NOMO-1 treated with dmso at 0.1 percent for 144 hours (cell line): ENCODE data around the gene CCL28.
"Not testable (repeated sequence)": the region's sequence is repeated elsewhere in the genome, so short reads cannot be mapped to it uniquely, and the experiment has no call there.

Source experiments
- DNase-seq: peaks from one replicate; lab custom pipeline; 2025; ENCODE audit not compliant: unreplicated experiment; lab: John Stamatoyannopoulos, UW

CCL28 gene

GRCh38 chr5:43411495-43411894 is 696 bp downstream of the CCL28 start:
- DNase-seq = no peak

- no peak for DNase-seq
Measured at GRCh38 chr5:43410414-43410813, 1.8 kb downstream of the CCL28 start.

GRCh38 chr5:43409809-43410271 is 2.4 kb downstream of the CCL28 start:
- DNase-seq = no peak

DNA sequence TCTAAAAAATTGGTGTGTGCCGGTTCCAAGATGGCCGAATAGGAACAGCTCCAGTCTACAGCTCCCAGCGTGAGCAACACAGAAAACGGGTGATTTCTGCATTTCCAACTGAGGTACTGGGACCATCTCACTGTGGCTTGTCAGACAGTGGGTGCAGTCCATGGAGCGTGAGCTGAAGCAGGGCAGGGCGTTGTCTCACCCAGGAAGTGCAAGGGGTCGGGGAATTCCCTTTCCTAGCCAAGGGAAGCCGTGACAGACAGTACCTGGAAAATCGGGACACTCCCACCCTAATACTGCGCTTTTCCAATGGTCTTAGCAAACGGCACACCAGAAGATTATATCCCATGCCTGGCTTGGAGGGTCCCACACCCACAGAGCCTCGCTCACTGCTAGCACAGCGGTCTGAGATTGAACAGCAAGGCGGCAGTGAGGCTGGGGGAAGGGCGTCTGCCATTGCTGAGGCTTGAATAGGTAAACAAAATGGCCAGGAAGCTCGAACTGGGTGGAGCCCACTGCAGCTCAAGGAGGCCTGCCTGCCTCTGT is 9.6 kb downstream of the CCL28 start:
- not testable (repeated sequence) for DNase-seq

GRCh38 chr5:43401827-43402226 is 10.4 kb downstream of the CCL28 start:
- no peak for DNase-seq

GRCh38 chr5:43400082-43400481 is 12.1 kb downstream of the CCL28 start:
- no peak for DNase-seq

DNA sequence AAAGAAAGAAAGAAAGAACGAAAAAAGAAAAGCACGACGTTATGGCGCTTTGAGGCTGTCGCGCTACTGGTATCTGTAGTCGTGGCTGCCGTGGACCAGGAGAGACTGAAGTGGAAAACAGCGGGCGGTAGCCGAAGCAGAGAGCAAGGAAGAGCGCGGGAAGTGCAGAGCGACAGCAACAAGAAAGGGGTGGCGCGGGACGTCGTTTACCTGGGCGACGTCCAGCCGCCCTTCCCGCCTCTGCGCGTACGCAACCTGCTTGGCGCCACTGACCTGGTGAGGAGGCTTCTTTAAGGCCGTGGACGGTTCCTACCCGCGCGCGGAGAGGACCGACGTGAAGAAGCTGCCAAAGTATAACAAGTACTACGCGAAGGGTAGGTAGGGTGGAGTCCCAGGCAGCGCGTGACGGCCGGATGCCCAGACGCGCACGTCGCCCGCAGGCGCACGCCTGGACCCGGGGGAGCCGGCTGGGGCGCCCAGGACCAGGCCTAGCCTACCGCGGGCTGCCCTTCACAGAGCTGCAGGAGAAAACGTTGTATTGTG is 15.4 kb downstream of the CCL28 start:
- DNase-seq = peak; percentile 80

DNA sequence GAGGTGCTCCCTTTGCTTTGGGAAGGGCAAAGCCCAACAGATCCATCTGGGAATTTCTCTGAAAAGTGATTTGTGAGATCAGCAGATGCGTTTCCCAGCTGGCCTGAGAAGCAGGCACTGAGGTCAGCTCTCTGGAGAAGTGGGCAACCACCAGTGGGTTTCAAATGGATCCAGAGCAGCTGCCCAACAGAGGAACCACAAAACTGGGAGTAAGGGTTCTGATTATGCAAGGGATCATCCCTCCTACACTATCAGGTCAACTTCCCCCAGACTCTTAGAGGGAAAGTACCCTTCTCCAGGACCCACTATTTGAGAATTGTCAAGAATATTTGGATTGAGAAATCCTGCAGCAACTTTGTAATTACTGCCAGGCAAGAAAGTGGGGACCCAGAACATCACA is 21.7 kb downstream of the CCL28 start:
- no peak for DNase-seq

- peak; percentile 98 for DNase-seq
Measured at GRCh38 chr5:43389679-43390329, 22.4 kb downstream of the CCL28 start.

DNA sequence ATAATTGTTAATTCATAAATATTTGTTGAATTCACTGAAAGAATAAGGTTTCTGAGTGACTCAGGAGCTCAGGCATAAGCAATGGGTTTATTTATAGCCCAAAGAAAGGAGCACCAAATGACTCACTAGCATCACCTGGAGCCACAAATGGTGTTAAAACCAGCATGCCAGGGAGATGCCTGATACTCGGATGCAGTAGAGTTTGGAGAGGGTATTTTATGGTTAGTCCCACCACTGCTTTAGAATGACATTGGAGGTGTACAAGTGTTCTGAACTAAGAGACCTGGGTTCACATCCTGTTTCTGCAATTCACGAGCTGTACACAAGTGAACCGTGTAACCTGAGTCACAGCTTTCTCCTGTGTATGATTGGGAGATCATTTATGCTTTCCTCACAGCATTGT is 25.2 kb downstream of the CCL28 start:
- no peak for DNase-seq

DNA sequence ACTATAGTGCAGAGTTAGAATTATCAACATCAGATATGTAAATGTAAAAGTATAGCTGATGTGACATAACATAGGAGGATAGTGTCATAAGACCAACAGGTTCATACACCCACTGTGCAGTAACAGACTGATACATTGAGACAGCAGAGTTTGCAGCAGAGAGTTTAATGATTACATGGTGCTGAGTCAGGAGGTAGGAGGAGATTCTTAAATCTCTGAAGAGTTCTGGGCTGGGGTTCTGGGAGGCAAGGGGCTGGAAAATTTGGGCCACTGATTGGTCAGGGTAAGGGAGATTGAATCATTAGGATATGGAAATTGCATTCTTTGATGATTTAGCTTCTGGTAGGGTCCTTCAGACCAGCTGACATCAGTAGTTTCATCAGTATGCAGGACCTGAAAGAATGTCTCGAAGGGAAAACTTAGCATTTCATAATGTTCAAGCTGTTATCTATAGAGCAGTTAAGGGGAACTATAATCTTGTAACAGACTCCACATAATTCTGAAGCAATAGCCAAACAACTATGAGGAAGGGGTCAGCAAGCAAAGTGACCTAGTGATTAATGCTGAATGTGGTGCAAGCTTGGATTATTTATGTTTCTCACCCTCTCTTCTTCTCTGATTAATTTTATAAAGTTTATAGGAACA is 35.6 kb downstream of the CCL28 start:
- DNase-seq = no peak

DNA sequence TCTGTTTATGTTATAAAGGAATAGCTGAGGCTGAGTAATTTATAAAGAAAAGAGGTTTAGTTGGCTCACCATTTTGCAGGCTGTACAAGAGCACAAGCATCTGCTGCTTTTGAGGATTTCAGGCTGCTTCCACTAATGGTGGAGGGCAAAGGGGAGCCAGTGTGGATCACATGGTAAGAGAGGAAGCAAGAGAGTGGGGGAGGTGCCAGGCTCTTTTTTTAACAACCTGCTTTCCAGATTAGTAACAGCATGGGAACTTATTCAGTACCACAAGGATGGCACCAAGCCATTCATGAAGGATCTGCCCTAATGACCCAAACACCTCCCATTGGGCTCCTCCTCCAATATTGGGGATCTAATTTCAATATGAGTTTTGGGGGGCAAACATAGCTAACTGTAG is 40.4 kb downstream of the CCL28 start:
- DNase-seq = no peak

DNA sequence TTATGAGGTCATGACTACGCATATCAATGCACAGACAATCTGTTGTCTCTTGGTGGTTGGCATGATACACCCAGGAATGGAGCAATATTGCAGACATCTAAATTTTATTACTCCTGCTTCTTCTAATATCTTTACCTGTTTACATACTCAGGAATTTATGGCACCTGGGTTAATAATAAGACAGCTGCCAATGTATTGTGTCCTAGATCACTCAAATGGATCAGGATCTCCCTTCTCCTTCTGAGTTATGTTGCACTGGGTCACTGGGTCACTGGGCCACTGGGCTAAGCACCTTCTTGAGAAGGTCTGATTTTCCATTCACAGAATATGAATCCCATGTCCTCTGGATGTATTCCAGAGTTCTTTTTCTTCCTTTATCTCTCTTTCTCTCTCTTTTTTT is 41.8 kb downstream of the CCL28 start:
- no peak for DNase-seq

DNA sequence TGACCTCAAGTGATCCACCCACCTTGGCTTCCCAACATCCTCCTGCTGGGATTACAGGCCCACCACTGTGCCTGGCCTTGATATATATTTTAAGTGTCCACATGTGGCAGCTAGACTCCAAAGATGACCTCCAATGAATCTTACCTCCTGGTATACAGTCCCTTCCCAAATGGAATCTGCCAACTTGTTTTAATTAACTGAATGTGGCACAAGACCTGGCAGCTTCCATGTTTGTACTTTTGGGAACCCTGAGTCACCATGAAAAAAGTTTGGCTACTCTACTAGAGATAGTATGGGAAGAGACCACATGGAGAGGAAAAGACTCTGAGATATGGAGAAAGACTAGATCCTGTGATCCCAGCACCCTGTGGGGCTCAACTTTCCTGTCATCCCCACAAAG is 42.5 kb downstream of the CCL28 start:
- DNase-seq = no peak

GRCh38 chr5:43367909-43368669 is 44.1 kb downstream of the CCL28 start:
- no peak for DNase-seq

GRCh38 chr5:43367453-43367852 is 44.7 kb downstream of the CCL28 start:
- no peak for DNase-seq

GRCh38 chr5:43366680-43367246 is 45.4 kb downstream of the CCL28 start:
- DNase-seq = not testable (repeated sequence)

GRCh38 chr5:43365155-43365554 is 47.0 kb downstream of the CCL28 start:
- not testable (repeated sequence) for DNase-seq

DNA sequence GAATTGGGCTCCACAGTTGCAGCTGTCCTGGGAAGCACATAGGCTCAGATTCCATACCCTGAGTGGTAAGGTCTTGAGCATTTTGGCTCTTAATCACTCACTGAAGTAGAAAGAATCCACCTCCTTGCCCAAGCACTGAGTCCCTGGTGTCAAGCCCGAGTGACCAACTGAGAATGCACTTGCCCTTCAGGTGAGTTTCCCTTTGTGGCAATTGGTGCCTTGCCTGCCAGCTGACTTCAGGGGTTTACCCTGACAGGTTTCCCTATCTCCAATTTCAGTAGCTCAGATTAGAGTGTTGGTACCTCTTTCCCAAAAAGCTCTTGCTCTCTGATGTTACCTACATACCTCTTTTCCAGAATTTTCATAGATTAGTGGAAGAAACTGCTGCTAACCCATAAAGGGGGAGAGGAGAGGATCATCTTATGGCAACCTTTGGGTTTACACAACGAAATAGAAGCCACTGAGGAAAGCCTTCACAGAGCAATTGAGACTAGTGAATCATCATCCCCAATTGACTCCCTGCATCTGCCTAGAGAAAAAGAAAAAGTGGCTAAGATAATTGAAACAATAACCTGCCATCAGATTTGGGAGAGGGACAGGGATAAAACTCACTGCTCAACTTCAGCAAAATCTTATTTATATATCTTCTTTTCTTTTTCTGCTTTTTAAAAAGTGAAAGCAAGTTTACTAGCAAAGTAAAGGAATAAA is 48.6 kb downstream of the CCL28 start:
- no peak for DNase-seq

DNA sequence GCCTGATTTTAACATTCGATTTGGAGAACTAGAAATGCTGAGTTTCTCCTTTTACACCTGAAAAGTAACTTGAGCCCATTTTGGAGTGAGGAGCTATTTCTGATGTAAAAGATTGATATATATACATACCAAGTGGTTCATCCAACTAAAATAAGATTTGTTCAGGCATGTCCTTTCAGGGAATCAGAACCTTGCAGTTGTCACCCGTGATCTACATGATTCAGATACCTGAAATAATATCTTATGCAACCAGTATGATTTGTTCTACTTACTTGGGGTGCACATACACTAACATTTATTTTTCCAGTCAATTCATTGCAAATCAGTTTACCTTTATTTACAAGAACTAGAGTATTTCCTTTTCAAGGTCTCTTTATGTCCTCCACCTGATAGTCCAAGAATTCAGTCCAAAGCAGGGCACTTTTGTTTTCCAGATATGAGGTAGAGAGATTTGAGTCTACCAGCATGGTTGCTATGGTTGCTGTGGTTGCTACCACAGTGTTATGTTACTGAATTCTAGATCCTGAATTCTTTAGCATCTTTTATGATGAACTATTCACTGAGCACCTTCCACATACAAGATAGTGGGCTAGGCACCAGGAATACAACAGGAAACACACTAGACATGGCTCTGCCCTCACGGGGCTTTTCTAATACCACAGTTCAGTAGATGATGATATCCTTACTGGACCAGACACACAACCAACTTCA is 49.3 kb downstream of the CCL28 start:
- no peak for DNase-seq
